Type B pancreatic cell (in vitro differentiated cells): ENCODE results near the gene DCHS1. TPM values are rescaled to one million over a fixed set of nuclear protein-coding genes. Genes with fewer than 3 reads are reported as not detected.

Source experiments
- DNase-seq: peaks from one replicate; pipeline ENCODE4 v3.0.0; 2021; ENCODE audit warnings: mixed read lengths; ENCODE audit not compliant: unreplicated experiment; ENCODE audit errors: extremely low spot score
- H3K27ac Mint-ChIP-seq: 2 replicates; pipeline ENCODE4 v1.8.0; 2021; ENCODE audit warnings: mild to moderate bottlenecking, mixed read lengths
- H3K27me3 Mint-ChIP-seq: 2 replicates; pipeline ENCODE4 v1.8.0; 2021; ENCODE audit warnings: mixed read lengths
- H3K36me3 Mint-ChIP-seq: 2 replicates; pipeline ENCODE4 v1.8.0; 2021; ENCODE audit warnings: mixed read lengths
- H3K4me1 Mint-ChIP-seq: one replicate; pipeline ENCODE4 v1.8.0; 2021; ENCODE audit warnings: mixed read lengths; ENCODE audit not compliant: unreplicated experiment
- H3K4me3 Mint-ChIP-seq: 2 replicates; pipeline ENCODE4 v1.8.0; 2021; ENCODE audit warnings: mild to moderate bottlenecking, mixed read lengths
- H3K9me3 Mint-ChIP-seq: 2 replicates; pipeline ENCODE4 v1.8.0; 2021; ENCODE audit warnings: mixed read lengths
- total RNA-seq: library from RNA; stranded (reverse); gene quantifications from 2 replicates; pipeline ENCODE4 v1.2.1, GENCODE V29; 2021; ENCODE audit warnings: low replicate concordance
- TF ChIP-seq, protein P1 (sequence below): fragments of 200-600 bp; sonication (generic); conservative IDR thresholded peaks from 2 replicates; pipeline ENCODE4 v1.5.0; 2021; ENCODE audit warnings: antibody characterized with exemption, mild to moderate bottlenecking

Gene DCHS1
- total RNA-seq, 1 donor from 2014 or later, result 54.9 TPM

- TF ChIP-seq, protein P1, sequence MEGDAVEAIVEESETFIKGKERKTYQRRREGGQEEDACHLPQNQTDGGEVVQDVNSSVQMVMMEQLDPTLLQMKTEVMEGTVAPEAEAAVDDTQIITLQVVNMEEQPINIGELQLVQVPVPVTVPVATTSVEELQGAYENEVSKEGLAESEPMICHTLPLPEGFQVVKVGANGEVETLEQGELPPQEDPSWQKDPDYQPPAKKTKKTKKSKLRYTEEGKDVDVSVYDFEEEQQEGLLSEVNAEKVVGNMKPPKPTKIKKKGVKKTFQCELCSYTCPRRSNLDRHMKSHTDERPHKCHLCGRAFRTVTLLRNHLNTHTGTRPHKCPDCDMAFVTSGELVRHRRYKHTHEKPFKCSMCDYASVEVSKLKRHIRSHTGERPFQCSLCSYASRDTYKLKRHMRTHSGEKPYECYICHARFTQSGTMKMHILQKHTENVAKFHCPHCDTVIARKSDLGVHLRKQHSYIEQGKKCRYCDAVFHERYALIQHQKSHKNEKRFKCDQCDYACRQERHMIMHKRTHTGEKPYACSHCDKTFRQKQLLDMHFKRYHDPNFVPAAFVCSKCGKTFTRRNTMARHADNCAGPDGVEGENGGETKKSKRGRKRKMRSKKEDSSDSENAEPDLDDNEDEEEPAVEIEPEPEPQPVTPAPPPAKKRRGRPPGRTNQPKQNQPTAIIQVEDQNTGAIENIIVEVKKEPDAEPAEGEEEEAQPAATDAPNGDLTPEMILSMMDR, result no peak
- Mint-ChIP-seq H3K36me3 (no peaks in the 10 kb centered on the region), H3K27me3 (no peaks in the 10 kb centered on the region), H3K27ac (no peak overlapping the region), H3K9me3 (no peaks in the 10 kb centered on the region), H3K4me3 (no peak overlapping the region), H3K4me1 (no peaks in the 10 kb centered on the region)
- no peak for DNase-seq
These were observed 12.7 kb downstream of the DCHS1 start for GRCh38 chr11:6642957-6643356.

DNA sequence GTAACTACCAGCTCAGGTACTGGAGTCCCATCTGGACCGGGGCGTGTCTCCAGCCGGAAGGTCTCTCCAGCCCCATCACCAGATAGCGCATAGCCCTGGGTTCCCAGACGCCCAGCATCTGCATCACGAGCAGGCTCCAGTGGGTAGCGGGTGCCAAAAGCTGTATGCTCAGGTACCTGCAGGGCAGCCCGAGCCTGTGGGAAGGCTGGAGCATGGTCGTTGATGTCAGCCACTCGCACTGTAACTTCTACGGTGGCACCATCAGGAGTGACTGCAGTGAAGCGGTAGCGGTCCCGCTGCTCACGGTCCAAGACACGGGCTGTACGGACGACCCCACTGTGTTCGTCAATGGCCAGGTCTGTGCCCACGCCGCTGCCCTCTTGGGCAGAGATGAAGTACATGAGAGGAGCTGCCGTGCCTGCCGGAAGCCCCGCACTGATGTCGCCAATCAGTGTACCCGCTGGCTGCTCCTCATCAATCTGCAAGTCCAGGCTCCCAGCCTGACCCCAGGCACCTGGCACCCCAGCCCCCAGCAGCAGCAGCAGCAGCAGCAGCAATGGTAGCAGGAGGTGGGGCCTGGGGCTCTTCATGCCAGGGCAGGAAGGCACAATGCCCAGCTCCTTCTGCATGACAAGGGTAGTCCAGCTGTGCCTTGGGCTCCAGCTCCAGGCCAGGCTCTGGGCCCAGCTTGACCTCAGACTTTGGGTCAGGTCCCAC, 14.5 kb downstream of the DCHS1 start:
- H3K4me3 Mint-ChIP-seq, result no peak overlapping the region
- H3K27ac Mint-ChIP-seq, result no peak overlapping the region
- no peaks in the 10 kb centered on the region for H3K9me3 Mint-ChIP-seq
- H3K27me3 Mint-ChIP-seq, result no peaks in the 10 kb centered on the region
- H3K4me1 Mint-ChIP-seq, result no peaks in the 10 kb centered on the region
- DNase-seq, result no peak
- TF ChIP-seq, protein P1, result no peak
- no peaks in the 10 kb centered on the region for H3K36me3 Mint-ChIP-seq

DNA sequence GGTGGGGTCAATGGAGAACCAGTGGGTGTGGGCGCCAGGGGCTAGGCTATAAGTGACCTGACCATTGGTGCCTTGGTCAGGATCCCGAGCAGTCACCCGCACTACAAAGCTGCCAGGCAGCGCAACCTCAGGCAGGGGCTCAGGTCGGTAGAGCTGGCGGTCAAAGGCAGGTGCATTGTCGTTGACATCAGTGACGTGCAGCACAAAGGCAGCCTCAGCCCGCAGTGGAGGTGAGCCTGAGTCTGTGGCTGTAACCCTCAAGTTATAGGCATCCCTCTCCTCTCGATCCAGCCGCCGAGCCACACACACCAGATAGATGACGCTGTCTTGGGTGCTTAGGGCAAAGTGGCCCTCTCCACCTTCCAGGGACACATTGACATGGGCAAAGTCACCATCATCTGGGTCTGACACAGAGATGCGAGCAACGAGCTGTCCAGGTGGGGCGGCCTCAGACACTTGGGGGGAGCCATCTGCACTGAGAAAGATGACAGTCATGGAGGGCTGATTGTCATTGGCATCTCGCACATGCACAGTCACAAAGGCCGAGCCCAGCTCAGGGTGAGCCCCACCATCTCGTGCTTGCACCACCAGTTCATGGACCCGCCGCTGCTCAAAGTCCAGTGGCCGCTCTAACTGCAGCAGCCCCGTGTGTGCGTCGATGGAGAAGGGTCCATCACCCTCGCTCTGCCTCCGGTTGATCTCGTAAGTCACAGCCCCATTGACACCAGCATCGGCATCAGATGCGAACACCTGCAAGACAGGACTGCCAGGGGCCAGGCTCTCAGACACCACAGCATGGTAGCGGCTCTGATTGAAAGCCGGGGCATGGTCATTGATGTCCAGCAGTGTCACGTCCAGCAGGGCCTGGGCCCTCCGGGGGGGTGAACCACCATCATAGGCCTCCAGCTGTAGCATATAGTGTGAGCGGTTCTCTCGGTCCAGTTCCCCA, 15.3 kb downstream of the DCHS1 start:
- DNase-seq, result no peak
- Mint-ChIP-seq H3K9me3 (no peaks in the 10 kb centered on the region), H3K4me1 (peaks cover 2% of the 10 kb centered on the region), H3K36me3 (no peaks in the 10 kb centered on the region), H3K27me3 (no peaks in the 10 kb centered on the region), H3K27ac (no peak overlapping the region), H3K4me3 (no peak overlapping the region)
- TF ChIP-seq, protein P1, result no peak

- H3K4me3 Mint-ChIP-seq, result no peak overlapping the region
- H3K27me3 Mint-ChIP-seq, result no peaks in the 10 kb centered on the region
- TF ChIP-seq, protein P1, result no peak
- H3K4me1 Mint-ChIP-seq, result peaks cover 8% of the 10 kb centered on the region
- no peaks in the 10 kb centered on the region for H3K9me3 Mint-ChIP-seq
- H3K36me3 Mint-ChIP-seq, result peaks cover under 1% of the 10 kb centered on the region
- no peak for DNase-seq
- no peak overlapping the region for H3K27ac Mint-ChIP-seq
These were observed 17.2 kb downstream of the DCHS1 start for GRCh38 chr11:6638429-6638828.

DNA sequence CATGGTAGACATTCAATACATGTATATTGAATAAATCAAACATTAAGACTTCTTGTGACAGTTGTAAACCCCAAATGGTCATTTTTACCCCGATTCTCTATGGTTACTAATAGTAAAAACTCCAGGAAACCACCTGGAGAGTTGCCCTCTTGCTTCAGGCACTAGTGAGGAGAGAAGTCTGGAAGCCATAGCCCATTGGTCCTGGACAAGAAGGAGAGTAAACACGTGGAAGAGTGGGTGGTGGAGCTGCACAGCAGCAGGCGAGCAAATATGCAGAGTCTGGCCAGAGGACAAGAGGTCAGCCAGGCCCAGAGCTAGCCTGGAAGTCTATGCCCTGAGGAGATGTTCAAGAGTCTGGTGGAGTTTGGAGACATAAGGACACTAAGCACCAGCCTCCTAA, 17.7 kb downstream of the DCHS1 start:
- peaks cover 8% of the 10 kb centered on the region for H3K4me1 Mint-ChIP-seq
- no peak overlapping the region for H3K4me3 Mint-ChIP-seq
- peaks cover 3% of the 10 kb centered on the region for H3K36me3 Mint-ChIP-seq
- TF ChIP-seq, protein P1, result no peak
- no peak for DNase-seq
- H3K27ac Mint-ChIP-seq, result no peak overlapping the region
- H3K9me3 Mint-ChIP-seq, result no peaks in the 10 kb centered on the region
- H3K27me3 Mint-ChIP-seq, result no peaks in the 10 kb centered on the region
